ENCODE results near the gene CAPN9. TPM values are rescaled to one million over a fixed set of nuclear protein-coding genes. Genes with fewer than 3 reads are reported as not detected.
A peak's percentile ranks its signal among the peaks of the same experiment; 100 is the strongest.
"Not testable (repeated sequence)": the region's sequence is repeated elsewhere in the genome, so short reads cannot be mapped to it uniquely, and the experiment has no call there.

Gene CAPN9
- total RNA-seq, 1 donor from 2014 or later: not detected

DNA sequence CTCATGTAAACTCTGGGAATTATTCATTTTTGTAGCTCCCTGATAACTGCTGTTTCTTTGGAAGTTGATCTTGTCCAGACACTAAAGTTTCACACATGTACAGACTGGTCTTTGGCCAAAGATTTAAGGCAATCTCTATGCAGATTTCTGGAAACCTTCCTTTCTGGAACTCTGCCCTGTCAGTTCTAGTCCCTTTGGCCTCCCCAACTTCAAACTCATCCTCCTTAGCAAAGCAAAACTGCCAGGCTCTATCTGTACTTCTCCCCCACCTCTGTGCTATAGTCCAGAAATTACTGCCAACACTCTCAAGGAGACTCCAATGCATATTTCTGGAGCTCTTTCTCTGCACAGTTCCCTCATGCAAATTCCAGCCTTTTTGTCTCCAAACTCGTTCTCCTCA, 84.6 kb downstream of the CAPN9 start:
- H3K9me3 Mint-ChIP-seq: no peaks in the 10 kb centered on the region
- no peaks in the 10 kb centered on the region for H3K36me3 Mint-ChIP-seq (ENCODE audit: low read depth)
- H3K27me3 Mint-ChIP-seq: peaks cover 9% of the 10 kb centered on the region
- H3K27ac Mint-ChIP-seq: no peak overlapping the region
- H3K4me3 Mint-ChIP-seq: no peak overlapping the region
- no peak for DNase-seq
- intact Hi-C loops (cut with micrococcal nuclease): no loop called here
- H3K4me1 Mint-ChIP-seq: no peaks in the 10 kb centered on the region

DNA sequence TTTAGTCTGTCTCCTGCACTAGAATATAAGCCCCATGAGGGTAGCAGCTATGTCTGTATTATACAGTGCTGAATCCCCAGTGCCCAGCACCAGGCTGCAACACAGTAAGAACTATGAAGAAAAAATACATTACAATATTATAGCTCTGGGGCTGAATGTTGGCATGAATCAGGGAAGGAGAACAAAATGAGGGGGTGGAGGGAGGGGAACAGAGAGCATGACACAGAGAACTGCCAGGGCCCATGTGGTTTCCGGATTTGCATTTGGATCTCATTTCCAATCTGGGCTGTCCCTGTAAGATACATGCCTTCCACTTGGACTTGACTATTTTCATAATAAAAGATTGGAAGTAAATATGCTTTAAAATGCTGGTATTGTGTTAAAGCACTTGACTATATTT, 85.3 kb downstream of the CAPN9 start:
- intact Hi-C loops (cut with micrococcal nuclease): no loop called here
- Mint-ChIP-seq H3K27ac (no peak overlapping the region), H3K27me3 (peaks cover 9% of the 10 kb centered on the region), H3K4me3 (no peak overlapping the region), H3K4me1 (no peaks in the 10 kb centered on the region), H3K9me3 (no peaks in the 10 kb centered on the region), H3K36me3 (ENCODE audit: low read depth) (no peaks in the 10 kb centered on the region)
- DNase-seq: no peak

- Mint-ChIP-seq H3K27ac (no peak overlapping the region), H3K9me3 (no peaks in the 10 kb centered on the region), H3K4me1 (no peaks in the 10 kb centered on the region), H3K27me3 (peaks cover 9% of the 10 kb centered on the region), H3K36me3 (ENCODE audit: low read depth) (no peaks in the 10 kb centered on the region), H3K4me3 (no peak overlapping the region)
- intact Hi-C loops (cut with micrococcal nuclease): no loop called here
- no peak for DNase-seq
These were observed 86.3 kb downstream of the CAPN9 start for GRCh38 chr1:230833511-230833910.

- Mint-ChIP-seq H3K4me1 (no peaks in the 10 kb centered on the region), H3K9me3 (no peaks in the 10 kb centered on the region), H3K27me3 (peaks cover 9% of the 10 kb centered on the region), H3K27ac (no peak overlapping the region), H3K4me3 (no peak overlapping the region), H3K36me3 (ENCODE audit: low read depth) (no peaks in the 10 kb centered on the region)
- intact Hi-C loops (cut with micrococcal nuclease): no loop called here
- no peak for DNase-seq
These were observed 87.1 kb downstream of the CAPN9 start for GRCh38 chr1:230834292-230834691.

GRCh38 chr1:230836347-230836746, 89.2 kb downstream of the CAPN9 start:
- intact Hi-C loops (cut with micrococcal nuclease): no loop called here
- H3K27me3 Mint-ChIP-seq: peaks cover 7% of the 10 kb centered on the region

DNA sequence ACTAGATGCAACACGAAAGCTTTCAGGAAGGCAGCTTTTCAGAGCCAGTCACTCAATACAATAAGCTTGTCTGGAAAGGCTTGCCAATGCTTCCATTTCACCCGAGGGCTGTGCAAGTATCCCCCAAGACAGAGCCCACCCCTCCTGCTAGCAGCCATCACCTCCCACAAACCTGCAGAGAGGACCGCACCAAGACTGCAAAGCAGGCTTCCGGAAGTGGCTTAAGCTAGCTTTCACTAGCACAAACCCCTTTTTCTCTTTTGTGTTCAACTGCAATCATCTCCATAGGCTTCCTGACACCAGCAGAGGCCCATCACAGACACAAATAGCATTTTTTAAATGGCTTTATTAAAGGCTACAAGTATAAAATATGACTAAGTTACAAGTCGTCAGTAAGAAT, 89.6 kb downstream of the CAPN9 start:
- peaks cover 6% of the 10 kb centered on the region for H3K27me3 Mint-ChIP-seq
- intact Hi-C loops (cut with micrococcal nuclease): no loop called here
- no peaks in the 10 kb centered on the region for H3K9me3 Mint-ChIP-seq

More at GRCh38 chr1:230836347-230836746, 89.2 kb downstream of the CAPN9 start:
- Mint-ChIP-seq H3K27ac (no peak overlapping the region), H3K9me3 (no peaks in the 10 kb centered on the region), H3K4me1 (no peaks in the 10 kb centered on the region), H3K4me3 (no peak overlapping the region), H3K36me3 (ENCODE audit: low read depth) (no peaks in the 10 kb centered on the region)
- DNase-seq: no peak

GRCh38 chr1:230839173-230839572, 92.0 kb downstream of the CAPN9 start:
- no peak for DNase-seq
- H3K27ac Mint-ChIP-seq: no peak overlapping the region
- H3K4me3 Mint-ChIP-seq: no peak overlapping the region
- no peaks in the 10 kb centered on the region for H3K36me3 Mint-ChIP-seq (ENCODE audit: low read depth)
- H3K27me3 Mint-ChIP-seq: peaks cover 2% of the 10 kb centered on the region
- H3K9me3 Mint-ChIP-seq: no peaks in the 10 kb centered on the region
- H3K4me1 Mint-ChIP-seq: no peaks in the 10 kb centered on the region
- intact Hi-C loops (cut with micrococcal nuclease): no loop called here

More for the DNA sequence above, 89.6 kb downstream of the CAPN9 start:
- DNase-seq: no peak
- Mint-ChIP-seq H3K4me3 (no peak overlapping the region), H3K4me1 (no peaks in the 10 kb centered on the region), H3K36me3 (ENCODE audit: low read depth) (no peaks in the 10 kb centered on the region), H3K27ac (no peak overlapping the region)

- Mint-ChIP-seq H3K9me3 (no peaks in the 10 kb centered on the region), H3K36me3 (ENCODE audit: low read depth) (no peaks in the 10 kb centered on the region), H3K4me3 (no peak overlapping the region), H3K4me1 (no peaks in the 10 kb centered on the region), H3K27ac (no peak overlapping the region), H3K27me3 (no peaks in the 10 kb centered on the region)
- DNase-seq: no peak
- intact Hi-C loops (cut with micrococcal nuclease): no loop called here
These were observed 95.6 kb downstream of the CAPN9 start for GRCh38 chr1:230842801-230843200.

DNA sequence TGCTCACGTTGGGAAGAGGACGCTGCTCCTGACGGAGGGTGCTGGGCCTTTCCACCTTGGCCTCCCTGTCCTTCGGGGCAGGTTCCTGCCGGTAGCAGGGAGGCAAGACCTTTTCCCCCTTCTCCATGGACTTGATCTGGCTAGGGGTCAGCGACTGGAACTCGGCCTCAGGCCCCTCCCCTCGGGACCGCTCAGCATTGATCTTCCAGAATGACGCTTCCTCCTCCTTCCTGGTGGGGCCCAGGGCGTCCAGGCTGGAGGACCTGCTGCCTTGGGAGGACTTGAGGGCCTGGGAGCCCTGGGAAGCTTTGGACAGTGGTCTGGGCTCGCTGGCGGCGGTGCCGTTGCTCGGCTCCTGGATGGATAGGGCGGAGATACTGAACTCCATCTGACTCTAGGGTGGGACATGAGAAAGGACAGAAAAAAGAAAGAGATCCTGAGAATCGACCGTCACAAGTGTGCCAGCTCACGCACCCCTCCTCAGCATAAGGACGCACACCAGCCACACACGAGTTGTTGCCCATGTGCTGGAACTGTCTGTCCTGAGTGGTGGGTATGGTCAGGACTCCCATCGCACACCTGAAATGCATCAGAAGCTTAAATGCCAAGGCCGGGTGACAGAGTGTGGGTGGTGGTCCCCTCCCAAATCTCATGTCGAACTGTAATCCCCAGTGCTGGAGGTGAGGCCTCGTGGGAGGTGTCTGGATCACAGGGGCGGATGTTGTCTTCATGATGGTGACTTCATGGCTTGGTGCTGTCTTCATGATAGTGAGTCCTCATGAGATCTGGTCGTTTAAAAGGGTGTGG, 96.5 kb downstream of the CAPN9 start:
- Mint-ChIP-seq H3K4me1 (no peaks in the 10 kb centered on the region), H3K9me3 (no peaks in the 10 kb centered on the region), H3K36me3 (ENCODE audit: low read depth) (no peaks in the 10 kb centered on the region), H3K27me3 (no peaks in the 10 kb centered on the region), H3K27ac (no peak overlapping the region), H3K4me3 (no peak overlapping the region)
- DNase-seq: no peak
- intact Hi-C loops (cut with micrococcal nuclease): no loop called here

- intact Hi-C loops (cut with micrococcal nuclease): no loop called here
- Mint-ChIP-seq H3K36me3 (ENCODE audit: low read depth) (no peaks in the 10 kb centered on the region), H3K27ac (no peak overlapping the region), H3K4me1 (no peaks in the 10 kb centered on the region), H3K27me3 (no peaks in the 10 kb centered on the region), H3K4me3 (no peak overlapping the region), H3K9me3 (no peaks in the 10 kb centered on the region)
- DNase-seq: no peak
These were observed 97.4 kb downstream of the CAPN9 start for GRCh38 chr1:230844561-230844960.

- H3K4me1 Mint-ChIP-seq; H3K27me3 Mint-ChIP-seq; intact Hi-C loops (cut with micrococcal nuclease); H3K4me3 Mint-ChIP-seq; DNase-seq; H3K36me3 Mint-ChIP-seq (ENCODE audit: low read depth); H3K27ac Mint-ChIP-seq; H3K9me3 Mint-ChIP-seq: not testable (repeated sequence)
These were observed 98.0 kb downstream of the CAPN9 start for GRCh38 chr1:230845184-230845583.

- peaks cover 2% of the 10 kb centered on the region for H3K4me1 Mint-ChIP-seq
- H3K36me3 Mint-ChIP-seq (ENCODE audit: low read depth): peaks cover 3% of the 10 kb centered on the region
- no peaks in the 10 kb centered on the region for H3K27me3 Mint-ChIP-seq
- H3K4me3 Mint-ChIP-seq: no peak overlapping the region
- DNase-seq: no peak
- H3K9me3 Mint-ChIP-seq: no peaks in the 10 kb centered on the region
- intact Hi-C loops (cut with micrococcal nuclease): no loop called here
- no peak overlapping the region for H3K27ac Mint-ChIP-seq
These were observed 101.0 kb downstream of the CAPN9 start for GRCh38 chr1:230848235-230848634.

DNA sequence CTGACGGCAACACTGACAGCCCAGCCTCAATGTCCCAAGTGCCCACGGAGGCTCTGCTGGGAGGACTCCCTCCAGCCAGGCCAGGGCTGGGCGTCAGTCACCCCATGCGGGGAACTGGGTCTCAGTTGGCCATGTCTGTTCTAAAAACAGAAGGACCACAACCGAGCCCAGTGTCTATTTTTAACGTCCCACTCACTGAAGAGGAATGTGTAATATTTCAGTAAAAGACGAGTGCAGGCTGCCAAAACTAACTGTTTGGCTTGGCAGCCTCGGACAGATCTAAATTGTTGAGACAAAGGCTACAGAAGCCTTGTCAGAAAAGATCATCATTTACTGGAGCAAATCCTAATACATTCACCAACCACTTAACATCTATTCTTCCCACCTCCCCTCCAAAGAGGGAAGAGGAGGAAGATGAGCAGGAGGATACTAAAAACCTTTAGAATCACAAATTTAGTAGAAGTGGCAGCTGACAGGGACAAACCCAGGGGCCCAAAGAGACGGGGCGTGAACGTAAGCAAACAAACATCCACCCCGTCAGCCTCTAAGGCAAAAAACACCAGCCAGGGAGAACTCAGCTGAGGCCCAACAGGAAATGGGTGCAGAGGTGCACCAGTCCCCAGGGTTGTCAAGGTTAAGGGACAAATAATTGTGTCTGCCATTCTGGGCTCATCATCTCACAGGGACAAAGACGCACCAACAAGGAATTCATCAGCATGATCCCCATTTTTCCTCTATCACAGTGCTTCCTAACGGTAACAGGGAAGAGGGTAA, 102.5 kb downstream of the CAPN9 start:
- no peak overlapping the region for H3K4me3 Mint-ChIP-seq
- no peak overlapping the region for H3K27ac Mint-ChIP-seq
- peaks cover 3% of the 10 kb centered on the region for H3K36me3 Mint-ChIP-seq (ENCODE audit: low read depth)
- no peaks in the 10 kb centered on the region for H3K9me3 Mint-ChIP-seq
- intact Hi-C loops (cut with micrococcal nuclease): no loop called here
- H3K27me3 Mint-ChIP-seq: no peaks in the 10 kb centered on the region
- H3K4me1 Mint-ChIP-seq: peaks cover 2% of the 10 kb centered on the region
- DNase-seq: no peak

GRCh38 chr1:230850547-230850946, 103.4 kb downstream of the CAPN9 start:
- intact Hi-C loops (cut with micrococcal nuclease): no loop called here
- no peaks in the 10 kb centered on the region for H3K27me3 Mint-ChIP-seq
- no peaks in the 10 kb centered on the region for H3K9me3 Mint-ChIP-seq
- H3K4me1 Mint-ChIP-seq: peaks cover 2% of the 10 kb centered on the region
- peaks cover 3% of the 10 kb centered on the region for H3K36me3 Mint-ChIP-seq (ENCODE audit: low read depth)
- no peak overlapping the region for H3K4me3 Mint-ChIP-seq
- H3K27ac Mint-ChIP-seq: peak overlapping the region; percentile 2
- no peak for DNase-seq
